HCT116 (cell line): ENCODE measurements around the gene HIVEP2. TPM values are rescaled to one million over a fixed set of nuclear protein-coding genes. Genes with fewer than 3 reads are reported as not detected.

Source experiments
- ATAC-seq: fragments of 200-7000 bp; cut with Tn5 transposase; 2 replicates; pipeline ENCODE4 v1.9.1; 2020; ENCODE audit warnings: mild to moderate bottlenecking, moderate library complexity
- BruUV-seq: library from RNA; stranded (reverse); fragments of 400-500 nt; replicated peaks from 2 replicates; lab custom pipeline; 2021; lab: Mats Ljungman, UMichigan
- CTCF ChIA-PET: fragments of 300-600 bp; sonication (Branson Sonifier 250); formaldehyde crosslinking; loops from one replicate; lab custom pipeline; 2021; ENCODE audit warnings: antibody characterized with exemption; lab: Charles Lee
- POLR2A ChIA-PET: fragments of 300-600, 350-600 bp; sonication (Branson Sonifier 250); formaldehyde crosslinking; loops from one replicate; lab custom pipeline; 2021; ENCODE audit warnings: antibody characterized with exemption; lab: Charles Lee
- RAD21 ChIA-PET, 2 experiments: fragments of 300-600 bp; sonication (Branson Sonifier 250); formaldehyde crosslinking; loops; one replicate each; lab custom pipeline; 2023; ENCODE audit warnings: low total read pairs in 2 of 2; ENCODE audit not compliant: uncharacterized antibody in 2 of 2, unreplicated experiment in 2 of 2, low non-redundant PET in 1 of 2; lab: Charles Lee
- DNase-seq: peaks from one replicate; pipeline ENCODE4 v3.0.0-alpha.2; 2010; ENCODE audit warnings: low read depth, low spot score
- H2AFZ ChIP-seq: fragments of 200-600 bp; shearing (Covaris generic), sonication (generic); 2 replicates; pipeline ENCODE4 v1.6.1; 2017; ENCODE audit warnings: low read depth, mixed run types, mixed read lengths, antibody characterized with exemption, low read length; ENCODE audit not compliant: poor library complexity, severe bottlenecking
- H3K27ac ChIP-seq: 2 replicates; pipeline ENCODE4 v1.5.1; 2012; ENCODE audit warnings: low read depth, low read length
- H3K27me3 ChIP-seq: fragments of 200-600 bp; sonication (generic); 2 replicates; pipeline ENCODE4 v1.6.1; 2016; ENCODE audit warnings: mixed run types, low read length, mixed read lengths; ENCODE audit not compliant: insufficient read depth
- H3K36me3 ChIP-seq, 2 experiments: fragments of 200-500 bp in 1 of 2; fragments of 200-600 bp in 1 of 2; sonication (Bioruptor generic) in 1 of 2; sonication (generic) in 1 of 2; 2 replicates each; pipeline versions ENCODE4 v1.5.1 to v1.6.1; 2014 to 2016; ENCODE audit warnings: low read length in 2 of 2, inconsistent platforms in 1 of 2, mixed read lengths in 1 of 2, mixed run types in 1 of 2; ENCODE audit not compliant: insufficient read depth in 2 of 2, control insufficient read depth in 1 of 2
- H3K4me1 ChIP-seq, 2 experiments: fragments of 200-600 bp in 1 of 2; sonication (generic) in 1 of 2; 2 replicates each; pipeline versions ENCODE4 v1.5.1 to v1.6.1; 2012 to 2017; ENCODE audit warnings: low read length in 2 of 2, inconsistent platforms in 1 of 2, mild to moderate bottlenecking in 1 of 2, mixed read lengths in 1 of 2, mixed run types in 1 of 2, moderate library complexity in 1 of 2; ENCODE audit not compliant: insufficient read depth in 2 of 2, control insufficient read depth in 1 of 2
- H3K4me2 ChIP-seq: fragments of 200-600 bp; sonication (generic); 2 replicates; pipeline ENCODE4 v1.6.1; 2017; ENCODE audit warnings: mixed run types, low read length, mixed read lengths
- H3K4me3 ChIP-seq, 2 experiments: fragments of 200-600 bp in 1 of 2; sonication (generic) in 1 of 2; replicated peaks in 1 of 2; 2 replicates each; pipeline ENCODE4 v1.5.1; 2011 to 2016; ENCODE audit warnings: low read length in 2 of 2, control low read depth in 1 of 2, low read depth in 1 of 2, mild to moderate bottlenecking in 1 of 2, mixed read lengths in 1 of 2, mixed run types in 1 of 2
- H3K79me2 ChIP-seq: fragments of 200-600 bp; sonication (generic); 2 replicates; pipeline ENCODE4 v1.6.1; 2017; ENCODE audit warnings: mild to moderate bottlenecking, mixed run types, low read length, moderate library complexity, mixed read lengths; ENCODE audit not compliant: insufficient read depth
- H3K9ac ChIP-seq: fragments of 200-600 bp; sonication (generic); 2 replicates; pipeline ENCODE4 v1.6.1; 2016; ENCODE audit warnings: low read length, mixed read lengths
- H3K9me2 ChIP-seq: fragments of 200-600 bp; sonication (generic), shearing (Covaris generic); 2 replicates; pipeline ENCODE4 v1.6.1; 2017; ENCODE audit warnings: mixed run types, mild to moderate bottlenecking, moderate library complexity; ENCODE audit not compliant: insufficient read depth
- H3K9me3 ChIP-seq, 2 experiments: fragments of 200-500 bp in 1 of 2; fragments of 200-600 bp in 1 of 2; sonication (Bioruptor generic) in 1 of 2; sonication (generic) in 1 of 2; 2 replicates each; pipeline ENCODE4 v1.6.1; 2014 to 2017; ENCODE audit warnings: low read length in 2 of 2, mixed read lengths in 2 of 2, inconsistent platforms in 1 of 2, low read depth in 1 of 2, mild to moderate bottlenecking in 1 of 2, mixed run types in 1 of 2, moderate library complexity in 1 of 2; ENCODE audit not compliant: control insufficient read depth in 1 of 2, insufficient read depth in 1 of 2
- H4K20me1 ChIP-seq: fragments of 200-600 bp; sonication (generic), shearing (Covaris generic); 2 replicates; pipeline ENCODE4 v1.6.1; 2017; ENCODE audit warnings: mixed run types, mild to moderate bottlenecking, moderate library complexity; ENCODE audit not compliant: insufficient read depth
- ATF3 ChIP-seq: IDR thresholded peaks from 2 replicates; pipeline ENCODE4 v1.6.1; 2012
- CBX3 ChIP-seq: IDR thresholded peaks from 2 replicates; pipeline ENCODE4 v1.6.1; 2012; ENCODE audit warnings: low read depth
- CEBPB ChIP-seq: IDR thresholded peaks from 2 replicates; pipeline ENCODE4 v1.6.1; 2012; ENCODE audit warnings: low read depth
- CTCF ChIP-seq, 3 experiments: fragments of 200-600 bp in 1 of 3; sonication (generic) in 1 of 3; IDR thresholded peaks in 2 of 3; conservative IDR thresholded peaks in 1 of 3; 2 replicates each; pipeline ENCODE4 v1.5.1; 2012 to 2017; ENCODE audit warnings: low read depth in 2 of 3, low read length in 2 of 3, antibody characterized with exemption in 1 of 3, borderline replicate concordance in 1 of 3, control low read depth in 1 of 3, mild to moderate bottlenecking in 1 of 3, mixed read lengths in 1 of 3, mixed run types in 1 of 3, moderate library complexity in 1 of 3; ENCODE audit not compliant: insufficient read depth in 1 of 3
- ELF1 ChIP-seq: IDR thresholded peaks from 2 replicates; pipeline ENCODE4 v1.6.1; 2012; ENCODE audit warnings: low read depth, borderline replicate concordance
- EZH2 ChIP-seq: fragments of 200-600 bp; sonication (generic); IDR thresholded peaks from 2 replicates; pipeline ENCODE4 v1.6.1; 2017; ENCODE audit warnings: antibody characterized with exemption, mixed run types
- FOSL1 ChIP-seq: IDR thresholded peaks from 2 replicates; pipeline ENCODE4 v1.6.1; 2012; ENCODE audit warnings: low read depth
- JUND ChIP-seq: IDR thresholded peaks from 2 replicates; pipeline ENCODE4 v1.6.1; 2012
- MAX ChIP-seq: IDR thresholded peaks from 2 replicates; pipeline ENCODE4 v1.6.1; 2012
- POLR2A ChIP-seq: IDR thresholded peaks from 2 replicates; pipeline ENCODE4 v1.7.0; 2011; ENCODE audit warnings: borderline replicate concordance; ENCODE audit not compliant: insufficient read depth, insufficient read length; ENCODE audit errors: extremely low read depth
- POLR2AphosphoS5 ChIP-seq: IDR thresholded peaks from 2 replicates; pipeline ENCODE4 v1.6.1; 2011; ENCODE audit warnings: mild to moderate bottlenecking, low read depth, low read length, moderate library complexity
- REST ChIP-seq: IDR thresholded peaks from 2 replicates; pipeline ENCODE4 v1.6.1; 2012; ENCODE audit warnings: low read depth
- SIN3A ChIP-seq: IDR thresholded peaks from 2 replicates; pipeline ENCODE4 v1.6.1; 2012; ENCODE audit warnings: low read depth
- SP1 ChIP-seq: IDR thresholded peaks from 2 replicates; pipeline ENCODE4 v1.6.1; 2012; ENCODE audit warnings: low read depth
- SRF ChIP-seq: IDR thresholded peaks from 2 replicates; pipeline ENCODE4 v1.6.1; 2012; ENCODE audit warnings: low read depth
- YY1 ChIP-seq: IDR thresholded peaks from 2 replicates; pipeline ENCODE4 v1.6.1; 2011; ENCODE audit warnings: low read length, low read depth, moderate library complexity, mild to moderate bottlenecking; ENCODE audit not compliant: insufficient replicate concordance; ENCODE audit errors: extremely low read depth
- ZBTB33 ChIP-seq: IDR thresholded peaks from 2 replicates; pipeline ENCODE4 v1.6.1; 2011; ENCODE audit warnings: mild to moderate bottlenecking, low read length, moderate library complexity; ENCODE audit not compliant: insufficient replicate concordance; ENCODE audit errors: extremely low read depth
- ZFX ChIP-seq: fragments of 450-650 bp; IDR thresholded peaks from 2 replicates; pipeline ENCODE4 v1.6.1; 2017
- intact Hi-C: fragments of 100-400 bp; cut with micrococcal nuclease; formaldehyde crosslinking; loops from 2 replicates; pipeline ENCODE4 v1.10.0; 2022
- total RNA-seq: library from RNA; stranded (reverse); gene quantifications from one replicate; pipeline ENCODE4 v1.2.1, GENCODE V29; 2021; ENCODE audit not compliant: unreplicated experiment

The HIVEP2 gene
- total RNA-seq, 1 experiment from 2014 or later: 8.1 TPM

GRCh38 chr6:142848976-142849375, 96.0 kb downstream of the HIVEP2 start:
- Histone ChIP-seq H2AFZ (no peak overlapping the region), H3K27ac (no peak overlapping the region), H3K9ac (no peak overlapping the region), H3K4me1 (peaks cover 23 to 62% of the 10 kb centered on the region in 2 experiments), H3K36me3 (no peaks in the 10 kb centered on the region), H3K9me2 (no peaks in the 10 kb centered on the region), H3K4me3 (no peak overlapping the region), H4K20me1 (no peaks in the 10 kb centered on the region), H3K27me3 (no peaks in the 10 kb centered on the region), H3K9me3 (no peaks in the 10 kb centered on the region), H3K4me2 (no peak overlapping the region), H3K79me2 (no peaks in the 10 kb centered on the region)
- BruUV-seq: no TSS peak
- no peak for TF ChIP-seq FOSL1
- TF ChIP-seq JUND: no peak
- no peak for TF ChIP-seq EZH2
- TF ChIP-seq ATF3: no peak
- TF ChIP-seq ELF1: no peak
- no peak for TF ChIP-seq SP1
- TF ChIP-seq SRF: no peak
- TF ChIP-seq YY1: no peak
- no peak for TF ChIP-seq POLR2A
- TF ChIP-seq POLR2AphosphoS5: no peak
- no peak for TF ChIP-seq REST
- no peak for TF ChIP-seq ZFX
- no peak for TF ChIP-seq ZBTB33
- TF ChIP-seq CTCF (IDR thresholded peaks at IDR 0.05 in 2 of 3, conservative IDR thresholded peaks at IDR 0.05 in 1 of 3; ENCODE audit: borderline replicate concordance in 1 of 3, insufficient read depth in 1 of 3, low read depth in 2 of 3, low read length in 2 of 3): no peak
- TF ChIP-seq MAX: no peak
- no peak for TF ChIP-seq CEBPB
- no peak for TF ChIP-seq CBX3
- no peak for TF ChIP-seq SIN3A
- POLR2A ChIA-PET: no interaction called here
- RAD21 ChIA-PET: no interaction called here
- intact Hi-C loops: no loop called here
- ATAC-seq (no peak), DNase-seq (no peak)
- CTCF ChIA-PET: no interaction called here
